ENCODE results near the gene CRADD.

CRADD gene

GRCh38 chr12:93875157-93875556 is 198.0 kb downstream of the CRADD start:
- no peaks in the 10 kb centered on the region for H3K9me3 ChIP-seq (ENCODE audit: control insufficient read depth, low read length)

GRCh38 chr12:93876360-93876759 is 199.2 kb downstream of the CRADD start:
- H3K36me3 ChIP-seq (ENCODE audit: control insufficient read depth, insufficient read depth, low read length), result no peaks in the 10 kb centered on the region
- H3K9me3 ChIP-seq (ENCODE audit: control insufficient read depth, low read length), result no peaks in the 10 kb centered on the region
- no peak overlapping the region for H3K4me2 ChIP-seq (ENCODE audit: low read length)
- no peaks in the 10 kb centered on the region for H3K79me2 ChIP-seq
- H3K9ac ChIP-seq, result no peak overlapping the region
- no peak overlapping the region for H3K27ac ChIP-seq
- no peak for TF ChIP-seq CTCF (IDR thresholded peaks at IDR 0.05)
- no peak overlapping the region for H3K4me3 ChIP-seq (ENCODE audit: low read depth, low read length)
- H3K4me1 ChIP-seq, result peaks cover 10% of the 10 kb centered on the region
- H3K27me3 ChIP-seq (ENCODE audit: control insufficient read depth, insufficient read depth, low read length), result no peaks in the 10 kb centered on the region
- no peak overlapping the region for H2AFZ ChIP-seq

More at GRCh38 chr12:93875157-93875556, 198.0 kb downstream of the CRADD start:
- Histone ChIP-seq H3K27ac (no peak overlapping the region), H3K9ac (no peak overlapping the region), H3K4me3 (ENCODE audit: low read depth, low read length) (no peak overlapping the region), H3K79me2 (no peaks in the 10 kb centered on the region), H2AFZ (no peak overlapping the region), H3K4me1 (peaks cover under 1% of the 10 kb centered on the region), H3K36me3 (ENCODE audit: control insufficient read depth, insufficient read depth, low read length) (no peaks in the 10 kb centered on the region), H3K4me2 (ENCODE audit: low read length) (no peak overlapping the region), H3K27me3 (ENCODE audit: control insufficient read depth, insufficient read depth, low read length) (no peaks in the 10 kb centered on the region)
- no peak for TF ChIP-seq CTCF (IDR thresholded peaks at IDR 0.05)

GRCh38 chr12:93877446-93877845 is 200.3 kb downstream of the CRADD start:
- no peak overlapping the region for H3K27ac ChIP-seq
- no peaks in the 10 kb centered on the region for H3K79me2 ChIP-seq
- no peak overlapping the region for H2AFZ ChIP-seq
- H3K36me3 ChIP-seq (ENCODE audit: control insufficient read depth, insufficient read depth, low read length), result no peaks in the 10 kb centered on the region
- no peak overlapping the region for H3K9ac ChIP-seq
- no peak overlapping the region for H3K4me3 ChIP-seq (ENCODE audit: low read depth, low read length)
- peaks cover 10% of the 10 kb centered on the region for H3K4me1 ChIP-seq
- no peak for TF ChIP-seq CTCF (IDR thresholded peaks at IDR 0.05)
- H3K9me3 ChIP-seq (ENCODE audit: control insufficient read depth, low read length), result no peaks in the 10 kb centered on the region
- no peaks in the 10 kb centered on the region for H3K27me3 ChIP-seq (ENCODE audit: control insufficient read depth, insufficient read depth, low read length)
- no peak overlapping the region for H3K4me2 ChIP-seq (ENCODE audit: low read length)

GRCh38 chr12:93879476-93880421 is 202.6 kb downstream of the CRADD start:
- H3K36me3 ChIP-seq (ENCODE audit: control insufficient read depth, insufficient read depth, low read length), result no peaks in the 10 kb centered on the region
- H2AFZ ChIP-seq, result no peak overlapping the region
- peaks cover 10% of the 10 kb centered on the region for H3K4me1 ChIP-seq
- no peaks in the 10 kb centered on the region for H3K27me3 ChIP-seq (ENCODE audit: control insufficient read depth, insufficient read depth, low read length)
- TF ChIP-seq CTCF (IDR thresholded peaks at IDR 0.05), result no peak
- H3K79me2 ChIP-seq, result no peaks in the 10 kb centered on the region
- H3K4me3 ChIP-seq (ENCODE audit: low read depth, low read length), result no peak overlapping the region
- no peaks in the 10 kb centered on the region for H3K9me3 ChIP-seq (ENCODE audit: control insufficient read depth, low read length)
- no peak overlapping the region for H3K9ac ChIP-seq
- H3K4me2 ChIP-seq (ENCODE audit: low read length), result no peak overlapping the region
- no peak overlapping the region for H3K27ac ChIP-seq

Measured in parathyroid adenoma (tissue), 2 donors.